ENCODE results near the gene EFHC2. TPM values are rescaled to one million over a fixed set of nuclear protein-coding genes. Genes with fewer than 3 reads are reported as not detected.

The EFHC2 gene
- total and polyA plus RNA-seq, 2 of the 8 experiments (the other 6 are each of a cell fraction or from before 2014, with no cell fraction given) = 1.8 to 3.4 TPM

DNA sequence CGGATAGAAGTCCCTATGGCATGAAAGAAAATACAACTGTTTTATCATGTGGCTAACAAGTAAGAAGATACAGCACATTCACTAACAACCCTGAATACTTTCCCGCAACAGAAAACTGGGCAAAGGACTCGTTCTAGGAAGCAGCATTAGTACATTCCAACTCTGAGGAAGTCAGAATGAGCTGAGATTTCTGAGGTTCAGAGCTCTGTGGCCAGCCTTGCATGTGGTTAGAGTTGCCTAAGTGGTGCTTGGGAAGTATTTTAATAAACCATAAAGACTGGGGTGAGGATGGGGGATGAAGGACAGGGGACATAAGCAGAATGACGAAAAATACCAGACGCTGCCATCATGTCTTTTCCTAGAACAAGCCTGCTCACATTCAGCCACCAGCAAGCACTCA is 82.2 kb downstream of the EFHC2 start (continued):
- TF ChIP-seq, protein P1, sequence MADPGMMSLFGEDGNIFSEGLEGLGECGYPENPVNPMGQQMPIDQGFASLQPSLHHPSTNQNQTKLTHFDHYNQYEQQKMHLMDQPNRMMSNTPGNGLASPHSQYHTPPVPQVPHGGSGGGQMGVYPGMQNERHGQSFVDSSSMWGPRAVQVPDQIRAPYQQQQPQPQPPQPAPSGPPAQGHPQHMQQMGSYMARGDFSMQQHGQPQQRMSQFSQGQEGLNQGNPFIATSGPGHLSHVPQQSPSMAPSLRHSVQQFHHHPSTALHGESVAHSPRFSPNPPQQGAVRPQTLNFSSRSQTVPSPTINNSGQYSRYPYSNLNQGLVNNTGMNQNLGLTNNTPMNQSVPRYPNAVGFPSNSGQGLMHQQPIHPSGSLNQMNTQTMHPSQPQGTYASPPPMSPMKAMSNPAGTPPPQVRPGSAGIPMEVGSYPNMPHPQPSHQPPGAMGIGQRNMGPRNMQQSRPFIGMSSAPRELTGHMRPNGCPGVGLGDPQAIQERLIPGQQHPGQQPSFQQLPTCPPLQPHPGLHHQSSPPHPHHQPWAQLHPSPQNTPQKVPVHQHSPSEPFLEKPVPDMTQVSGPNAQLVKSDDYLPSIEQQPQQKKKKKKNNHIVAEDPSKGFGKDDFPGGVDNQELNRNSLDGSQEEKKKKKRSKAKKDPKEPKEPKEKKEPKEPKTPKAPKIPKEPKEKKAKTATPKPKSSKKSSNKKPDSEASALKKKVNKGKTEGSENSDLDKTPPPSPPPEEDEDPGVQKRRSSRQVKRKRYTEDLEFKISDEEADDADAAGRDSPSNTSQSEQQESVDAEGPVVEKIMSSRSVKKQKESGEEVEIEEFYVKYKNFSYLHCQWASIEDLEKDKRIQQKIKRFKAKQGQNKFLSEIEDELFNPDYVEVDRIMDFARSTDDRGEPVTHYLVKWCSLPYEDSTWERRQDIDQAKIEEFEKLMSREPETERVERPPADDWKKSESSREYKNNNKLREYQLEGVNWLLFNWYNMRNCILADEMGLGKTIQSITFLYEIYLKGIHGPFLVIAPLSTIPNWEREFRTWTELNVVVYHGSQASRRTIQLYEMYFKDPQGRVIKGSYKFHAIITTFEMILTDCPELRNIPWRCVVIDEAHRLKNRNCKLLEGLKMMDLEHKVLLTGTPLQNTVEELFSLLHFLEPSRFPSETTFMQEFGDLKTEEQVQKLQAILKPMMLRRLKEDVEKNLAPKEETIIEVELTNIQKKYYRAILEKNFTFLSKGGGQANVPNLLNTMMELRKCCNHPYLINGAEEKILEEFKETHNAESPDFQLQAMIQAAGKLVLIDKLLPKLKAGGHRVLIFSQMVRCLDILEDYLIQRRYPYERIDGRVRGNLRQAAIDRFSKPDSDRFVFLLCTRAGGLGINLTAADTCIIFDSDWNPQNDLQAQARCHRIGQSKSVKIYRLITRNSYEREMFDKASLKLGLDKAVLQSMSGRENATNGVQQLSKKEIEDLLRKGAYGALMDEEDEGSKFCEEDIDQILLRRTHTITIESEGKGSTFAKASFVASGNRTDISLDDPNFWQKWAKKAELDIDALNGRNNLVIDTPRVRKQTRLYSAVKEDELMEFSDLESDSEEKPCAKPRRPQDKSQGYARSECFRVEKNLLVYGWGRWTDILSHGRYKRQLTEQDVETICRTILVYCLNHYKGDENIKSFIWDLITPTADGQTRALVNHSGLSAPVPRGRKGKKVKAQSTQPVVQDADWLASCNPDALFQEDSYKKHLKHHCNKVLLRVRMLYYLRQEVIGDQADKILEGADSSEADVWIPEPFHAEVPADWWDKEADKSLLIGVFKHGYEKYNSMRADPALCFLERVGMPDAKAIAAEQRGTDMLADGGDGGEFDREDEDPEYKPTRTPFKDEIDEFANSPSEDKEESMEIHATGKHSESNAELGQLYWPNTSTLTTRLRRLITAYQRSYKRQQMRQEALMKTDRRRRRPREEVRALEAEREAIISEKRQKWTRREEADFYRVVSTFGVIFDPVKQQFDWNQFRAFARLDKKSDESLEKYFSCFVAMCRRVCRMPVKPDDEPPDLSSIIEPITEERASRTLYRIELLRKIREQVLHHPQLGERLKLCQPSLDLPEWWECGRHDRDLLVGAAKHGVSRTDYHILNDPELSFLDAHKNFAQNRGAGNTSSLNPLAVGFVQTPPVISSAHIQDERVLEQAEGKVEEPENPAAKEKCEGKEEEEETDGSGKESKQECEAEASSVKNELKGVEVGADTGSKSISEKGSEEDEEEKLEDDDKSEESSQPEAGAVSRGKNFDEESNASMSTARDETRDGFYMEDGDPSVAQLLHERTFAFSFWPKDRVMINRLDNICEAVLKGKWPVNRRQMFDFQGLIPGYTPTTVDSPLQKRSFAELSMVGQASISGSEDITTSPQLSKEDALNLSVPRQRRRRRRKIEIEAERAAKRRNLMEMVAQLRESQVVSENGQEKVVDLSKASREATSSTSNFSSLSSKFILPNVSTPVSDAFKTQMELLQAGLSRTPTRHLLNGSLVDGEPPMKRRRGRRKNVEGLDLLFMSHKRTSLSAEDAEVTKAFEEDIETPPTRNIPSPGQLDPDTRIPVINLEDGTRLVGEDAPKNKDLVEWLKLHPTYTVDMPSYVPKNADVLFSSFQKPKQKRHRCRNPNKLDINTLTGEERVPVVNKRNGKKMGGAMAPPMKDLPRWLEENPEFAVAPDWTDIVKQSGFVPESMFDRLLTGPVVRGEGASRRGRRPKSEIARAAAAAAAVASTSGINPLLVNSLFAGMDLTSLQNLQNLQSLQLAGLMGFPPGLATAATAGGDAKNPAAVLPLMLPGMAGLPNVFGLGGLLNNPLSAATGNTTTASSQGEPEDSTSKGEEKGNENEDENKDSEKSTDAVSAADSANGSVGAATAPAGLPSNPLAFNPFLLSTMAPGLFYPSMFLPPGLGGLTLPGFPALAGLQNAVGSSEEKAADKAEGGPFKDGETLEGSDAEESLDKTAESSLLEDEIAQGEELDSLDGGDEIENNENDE (IDR thresholded peaks at IDR 0.05; ENCODE audit: insufficient replicate concordance, low read length) = no peak
- TF ChIP-seq, protein P2, sequence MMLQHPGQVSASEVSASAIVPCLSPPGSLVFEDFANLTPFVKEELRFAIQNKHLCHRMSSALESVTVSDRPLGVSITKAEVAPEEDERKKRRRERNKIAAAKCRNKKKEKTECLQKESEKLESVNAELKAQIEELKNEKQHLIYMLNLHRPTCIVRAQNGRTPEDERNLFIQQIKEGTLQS (IDR thresholded peaks at IDR 0.05; ENCODE audit: insufficient read depth, low read depth, low read length) = no peak
- TF ChIP-seq, protein P3, sequence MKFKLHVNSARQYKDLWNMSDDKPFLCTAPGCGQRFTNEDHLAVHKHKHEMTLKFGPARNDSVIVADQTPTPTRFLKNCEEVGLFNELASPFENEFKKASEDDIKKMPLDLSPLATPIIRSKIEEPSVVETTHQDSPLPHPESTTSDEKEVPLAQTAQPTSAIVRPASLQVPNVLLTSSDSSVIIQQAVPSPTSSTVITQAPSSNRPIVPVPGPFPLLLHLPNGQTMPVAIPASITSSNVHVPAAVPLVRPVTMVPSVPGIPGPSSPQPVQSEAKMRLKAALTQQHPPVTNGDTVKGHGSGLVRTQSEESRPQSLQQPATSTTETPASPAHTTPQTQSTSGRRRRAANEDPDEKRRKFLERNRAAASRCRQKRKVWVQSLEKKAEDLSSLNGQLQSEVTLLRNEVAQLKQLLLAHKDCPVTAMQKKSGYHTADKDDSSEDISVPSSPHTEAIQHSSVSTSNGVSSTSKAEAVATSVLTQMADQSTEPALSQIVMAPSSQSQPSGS (IDR thresholded peaks at IDR 0.05; ENCODE audit: low read length) = no peak
- TF ChIP-seq YY1 (IDR thresholded peaks at IDR 0.05; ENCODE audit: low read depth, low read length) (no peak), TBP (IDR thresholded peaks at IDR 0.05; ENCODE audit: low read depth, low read length) (no peak), CBX8 (IDR thresholded peaks at IDR 0.05; ENCODE audit: borderline replicate concordance, low read depth, low read length) (no peak)
